Activated CD8-positive, alpha-beta T cell treated with anti-CD3 and anti-CD28 coated beads, Interleukin-2, amount 10 ng/mL, durations not matched to agents 7 days and 5 days (primary cell): Measurements from ENCODE around the gene ENOX1. TPM values are rescaled to one million over a fixed set of nuclear protein-coding genes. Genes with fewer than 3 reads are reported as not detected.

Source experiments
- ATAC-seq: fragments of 150-1000 bp; cut with Tn5 transposase; one replicate; pipeline ENCODE4 v1.10.0; 2021; ENCODE audit warnings: moderate library complexity
- CTCF ChIA-PET: fragments of 350-600 bp; sonication (Branson Sonifier 250); formaldehyde crosslinking; loops from one replicate; lab custom pipeline; 2021; ENCODE audit warnings: antibody characterized with exemption; lab: Charles Lee
- POLR2A ChIA-PET: fragments of 350-600 bp; sonication (Branson Sonifier 250); formaldehyde crosslinking; loops from one replicate; lab custom pipeline; 2021; ENCODE audit warnings: antibody characterized with exemption; lab: Charles Lee
- DNase-seq: peaks from one replicate; pipeline ENCODE4 v3.0.0-alpha.2; 2020
- H3K27ac Mint-ChIP-seq: one replicate; pipeline ENCODE4 v1.8.0; 2021; ENCODE audit warnings: mild to moderate bottlenecking, mixed read lengths
- H3K27me3 Mint-ChIP-seq: one replicate; pipeline ENCODE4 v1.8.0; 2021; ENCODE audit warnings: low read depth, mixed read lengths
- H3K36me3 Mint-ChIP-seq: one replicate; pipeline ENCODE4 v1.8.0; 2021; ENCODE audit warnings: low read depth, mixed read lengths
- H3K4me1 Mint-ChIP-seq: one replicate; pipeline ENCODE4 v1.8.0; 2021; ENCODE audit warnings: low read depth, mixed read lengths
- H3K4me3 Mint-ChIP-seq: one replicate; pipeline ENCODE4 v1.8.0; 2021; ENCODE audit warnings: mild to moderate bottlenecking, mixed read lengths
- H3K9me3 Mint-ChIP-seq: one replicate; pipeline ENCODE4 v1.8.0; 2022; ENCODE audit warnings: mixed read lengths; ENCODE audit not compliant: insufficient read depth
- total RNA-seq, 2 experiments: library from RNA; stranded (reverse); gene quantifications; one replicate each; pipeline ENCODE4 v1.2.3, GENCODE V29; 2021

Gene ENOX1
- total RNA-seq, 2 experiments from 2014 or later = 0.08 TPM; not detected in 1

GRCh38 chr13:43303033-43303729 is 483.6 kb downstream of the ENOX1 start:
- Mint-ChIP-seq H3K4me1 (no peaks in the 10 kb centered on the region), H3K4me3 (no peak overlapping the region), H3K36me3 (no peaks in the 10 kb centered on the region), H3K27ac (no peak overlapping the region), H3K9me3 (no peaks in the 10 kb centered on the region), H3K27me3 (peaks cover 27% of the 10 kb centered on the region)
- ATAC-seq (no peak), DNase-seq (no peak)
- CTCF ChIA-PET = no interaction called here
- POLR2A ChIA-PET = no interaction called here

- ChIA-PET CTCF (no interaction called here), POLR2A (no interaction called here)
- Mint-ChIP-seq H3K4me1 (no peaks in the 10 kb centered on the region), H3K36me3 (no peaks in the 10 kb centered on the region), H3K27me3 (peaks cover 32% of the 10 kb centered on the region), H3K4me3 (no peak overlapping the region), H3K9me3 (no peaks in the 10 kb centered on the region), H3K27ac (no peak overlapping the region)
- DNase-seq (no peak), ATAC-seq (no peak)
These were observed 485.3 kb downstream of the ENOX1 start for GRCh38 chr13:43301346-43301969.

- no peaks in the 10 kb centered on the region for H3K36me3 Mint-ChIP-seq
- H3K27ac Mint-ChIP-seq = no peak overlapping the region
- ChIA-PET POLR2A (no interaction called here), CTCF (no interaction called here)
- no peak for DNase-seq
- H3K4me3 Mint-ChIP-seq = no peak overlapping the region
- no peaks in the 10 kb centered on the region for H3K4me1 Mint-ChIP-seq
- no peak for ATAC-seq
- no peaks in the 10 kb centered on the region for H3K9me3 Mint-ChIP-seq
- peaks cover 34% of the 10 kb centered on the region for H3K27me3 Mint-ChIP-seq
These were observed 485.9 kb downstream of the ENOX1 start for GRCh38 chr13:43300865-43301264.

- Mint-ChIP-seq H3K27ac (no peak overlapping the region), H3K36me3 (no peaks in the 10 kb centered on the region), H3K4me3 (no peak overlapping the region), H3K4me1 (no peaks in the 10 kb centered on the region), H3K27me3 (peaks cover 37% of the 10 kb centered on the region), H3K9me3 (no peaks in the 10 kb centered on the region)
- ChIA-PET CTCF (no interaction called here), POLR2A (no interaction called here)
- ATAC-seq = no peak
- no peak for DNase-seq
These were observed 487.4 kb downstream of the ENOX1 start for GRCh38 chr13:43299374-43299773.

- CTCF ChIA-PET = no interaction called here
- Mint-ChIP-seq H3K27ac (no peak overlapping the region), H3K9me3 (no peaks in the 10 kb centered on the region), H3K4me3 (no peak overlapping the region), H3K36me3 (no peaks in the 10 kb centered on the region), H3K4me1 (no peaks in the 10 kb centered on the region), H3K27me3 (peaks cover 35% of the 10 kb centered on the region)
- DNase-seq = no peak
- POLR2A ChIA-PET = no interaction called here
- ATAC-seq = no peak
These were observed 488.0 kb downstream of the ENOX1 start for GRCh38 chr13:43298816-43299215.

GRCh38 chr13:43297967-43298678 is 488.6 kb downstream of the ENOX1 start:
- DNase-seq = no peak
- Mint-ChIP-seq H3K27ac (no peak overlapping the region), H3K4me3 (no peak overlapping the region), H3K36me3 (no peaks in the 10 kb centered on the region), H3K9me3 (no peaks in the 10 kb centered on the region), H3K4me1 (no peaks in the 10 kb centered on the region), H3K27me3 (peaks cover 35% of the 10 kb centered on the region)
- no peak for ATAC-seq
- ChIA-PET POLR2A (no interaction called here), CTCF (interaction anchor here (1.1 kb wide), 1 partner anchor 505 kb away, joined by 3 read pairs; no protein-coding TSS in a partner anchor)

GRCh38 chr13:43295825-43296564 is 490.8 kb downstream of the ENOX1 start:
- Mint-ChIP-seq H3K36me3 (no peaks in the 10 kb centered on the region), H3K9me3 (no peaks in the 10 kb centered on the region), H3K27ac (no peak overlapping the region), H3K4me3 (no peak overlapping the region), H3K4me1 (no peaks in the 10 kb centered on the region), H3K27me3 (peaks cover 34% of the 10 kb centered on the region)
- DNase-seq (no peak), ATAC-seq (no peak)
- POLR2A ChIA-PET = no interaction called here
- CTCF ChIA-PET = no interaction called here

- DNase-seq (no peak), ATAC-seq (no peak)
- Mint-ChIP-seq H3K27me3 (peaks cover 27% of the 10 kb centered on the region), H3K27ac (no peak overlapping the region), H3K36me3 (no peaks in the 10 kb centered on the region), H3K4me1 (no peaks in the 10 kb centered on the region), H3K9me3 (no peaks in the 10 kb centered on the region), H3K4me3 (no peak overlapping the region)
- CTCF ChIA-PET = no interaction called here
- POLR2A ChIA-PET = no interaction called here
These were observed 491.5 kb downstream of the ENOX1 start for GRCh38 chr13:43295321-43295720.

GRCh38 chr13:43294412-43294811 is 492.4 kb downstream of the ENOX1 start:
- ChIA-PET CTCF (no interaction called here), POLR2A (no interaction called here)
- Mint-ChIP-seq H3K27me3 (peaks cover 29% of the 10 kb centered on the region), H3K36me3 (no peaks in the 10 kb centered on the region), H3K4me1 (no peaks in the 10 kb centered on the region), H3K27ac (no peak overlapping the region), H3K9me3 (no peaks in the 10 kb centered on the region), H3K4me3 (no peak overlapping the region)
- no peak for DNase-seq
- no peak for ATAC-seq

- Mint-ChIP-seq H3K27ac (no peak overlapping the region), H3K27me3 (peaks cover 25% of the 10 kb centered on the region), H3K4me1 (no peaks in the 10 kb centered on the region), H3K4me3 (no peak overlapping the region), H3K36me3 (no peaks in the 10 kb centered on the region), H3K9me3 (no peaks in the 10 kb centered on the region)
- ChIA-PET POLR2A (no interaction called here), CTCF (no interaction called here)
- DNase-seq (no peak), ATAC-seq (no peak)
These were observed 492.8 kb downstream of the ENOX1 start for GRCh38 chr13:43293986-43294385.

- H3K9me3 Mint-ChIP-seq = no peaks in the 10 kb centered on the region
- ATAC-seq (no peak), DNase-seq (no peak)
- H3K36me3 Mint-ChIP-seq = no peaks in the 10 kb centered on the region
- ChIA-PET CTCF (no interaction called here), POLR2A (no interaction called here)
- H3K4me1 Mint-ChIP-seq = no peaks in the 10 kb centered on the region
- no peak overlapping the region for H3K27ac Mint-ChIP-seq
- H3K27me3 Mint-ChIP-seq = peaks cover 23% of the 10 kb centered on the region
- no peak overlapping the region for H3K4me3 Mint-ChIP-seq
These were observed 493.2 kb downstream of the ENOX1 start for GRCh38 chr13:43293561-43293960.

- no peak for DNase-seq
- no peak overlapping the region for H3K27ac Mint-ChIP-seq
- no peak overlapping the region for H3K4me3 Mint-ChIP-seq
- H3K9me3 Mint-ChIP-seq = no peaks in the 10 kb centered on the region
- ChIA-PET POLR2A (no interaction called here), CTCF (no interaction called here)
- no peak for ATAC-seq
- H3K4me1 Mint-ChIP-seq = no peaks in the 10 kb centered on the region
- peaks cover 22% of the 10 kb centered on the region for H3K27me3 Mint-ChIP-seq
- no peaks in the 10 kb centered on the region for H3K36me3 Mint-ChIP-seq
These were observed 493.8 kb downstream of the ENOX1 start for GRCh38 chr13:43293008-43293407.
